A549 treated with GW870086 at 1 μM for 4 hours (cell line): Measurements from ENCODE around the gene FNDC8. TPM values are rescaled to one million over a fixed set of nuclear protein-coding genes. Genes with fewer than 3 reads are reported as not detected.

Experiments used
- total RNA-seq: library from RNA; stranded (reverse); fragments of 200-300 nt; extraction: Qiagen RNA extraction; gene quantifications from 5 replicates; pipeline ENCODE4 v1.2.3, GENCODE V29; 2022; ENCODE audit warnings: low read depth

Gene FNDC8
- total RNA-seq, result not detected in 5 replicates

DNA sequence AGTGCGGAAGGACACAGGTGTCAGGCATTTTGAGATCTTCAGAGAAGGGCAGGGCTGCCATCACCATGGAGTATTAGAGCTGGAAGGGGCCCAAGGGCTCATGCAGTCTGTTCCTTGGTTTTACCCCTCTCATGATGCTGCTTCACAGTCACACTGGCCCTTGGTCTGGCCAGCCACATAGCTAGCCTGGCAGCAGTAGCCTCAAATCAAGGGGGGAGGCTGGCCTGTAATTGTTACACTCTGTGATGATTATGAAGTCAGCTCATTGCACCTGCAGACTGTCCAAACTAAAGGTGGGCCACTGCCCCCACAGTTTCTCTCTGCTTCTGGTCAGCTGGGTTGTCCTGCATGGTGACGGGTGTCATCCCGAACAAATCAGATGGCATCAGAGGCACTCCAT is at the start of gene FNDC8:
Gene FNDC8, plus strand, starts transcription at position 301 of the 400 bp plus-strand sequence. Its CDS starts 79 bp downstream, at position 380.

DNA sequence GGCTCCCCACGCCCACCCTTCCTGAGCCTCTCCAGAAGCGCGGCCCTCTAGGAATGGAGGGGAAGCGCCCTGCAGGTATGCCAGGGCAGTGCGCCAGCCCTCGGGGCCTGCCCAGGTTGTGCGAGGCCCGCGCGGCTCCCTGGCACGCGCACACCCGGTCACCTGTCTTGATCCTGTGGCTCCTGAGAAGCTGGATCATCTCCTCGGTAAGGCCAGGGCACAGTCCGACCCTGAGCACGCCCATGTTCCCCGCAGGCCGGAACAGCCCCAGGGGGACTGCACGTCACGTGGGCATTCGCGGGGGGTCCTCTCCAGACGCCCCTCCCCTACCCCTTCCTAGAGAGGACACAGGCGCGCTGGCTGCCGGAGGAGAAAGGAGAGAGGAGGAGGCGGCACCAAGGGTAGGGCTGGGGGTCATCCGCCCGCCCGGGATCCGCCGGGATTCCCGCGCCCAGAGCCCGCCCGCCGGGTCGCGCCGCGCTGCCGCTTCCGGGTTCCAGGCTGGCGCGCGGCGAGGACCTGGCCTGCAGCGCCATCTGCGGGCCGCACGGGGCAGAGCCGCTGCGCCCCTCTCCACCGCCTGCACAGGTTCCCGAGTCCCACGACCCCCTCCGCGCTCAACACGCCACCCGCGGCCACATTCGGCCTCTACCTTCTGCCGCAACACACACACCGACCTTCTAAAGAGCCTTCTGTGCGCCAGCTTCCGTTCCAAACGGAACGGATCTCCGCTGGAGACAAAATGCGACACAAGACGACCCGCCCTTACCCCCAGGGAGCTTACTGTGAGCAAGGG is 1.8 kb upstream of the FNDC8 start, which contains the start of gene RAD51D:
Gene RAD51D, minus strand, starts transcription at position 491 of the 796 bp plus-strand sequence. Its CDS starts 247 bp downstream, at position 244.

DNA sequence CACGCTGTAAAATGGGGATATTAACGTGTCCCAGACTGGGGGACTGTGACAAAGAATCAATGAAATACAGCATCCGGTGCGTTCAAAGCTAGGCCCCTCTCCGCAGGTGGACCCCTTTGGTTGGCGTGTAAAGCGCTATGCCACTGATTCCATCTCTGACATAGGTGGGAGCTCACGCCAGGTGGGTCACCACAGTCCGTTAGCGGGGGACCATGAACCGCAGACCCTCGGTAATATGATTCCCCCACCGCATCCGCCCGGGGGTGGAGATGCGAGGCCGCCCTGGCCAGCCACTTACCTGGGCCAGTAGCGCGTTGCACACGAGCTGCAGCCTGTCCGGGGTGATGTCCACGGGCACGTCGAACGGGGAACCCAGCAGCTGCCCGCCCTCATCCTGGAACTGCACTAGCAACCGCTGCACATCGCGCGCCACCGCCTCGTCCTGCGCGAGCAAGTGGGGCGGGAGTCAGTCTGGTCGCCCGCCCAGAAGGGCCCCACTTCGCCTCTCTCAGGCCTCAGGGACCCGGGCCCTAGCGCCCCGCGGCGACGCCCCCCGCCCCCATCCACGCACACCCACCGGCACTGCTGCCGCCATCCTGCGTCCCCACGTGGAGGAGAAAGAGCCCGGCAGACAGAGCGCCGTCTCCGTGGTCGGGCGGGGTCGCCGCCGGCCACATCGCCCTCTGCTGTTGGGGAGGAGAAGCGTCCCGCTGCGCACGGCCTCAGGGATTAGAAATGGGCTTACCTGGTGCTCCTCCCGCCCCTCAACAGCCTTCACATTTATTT is 20.5 kb downstream of the FNDC8 start, which contains the start of gene NLE1:
Gene NLE1, minus strand, starts transcription at position 623 of the 786 bp plus-strand sequence. Its CDS starts 28 bp downstream, at position 595.

DNA sequence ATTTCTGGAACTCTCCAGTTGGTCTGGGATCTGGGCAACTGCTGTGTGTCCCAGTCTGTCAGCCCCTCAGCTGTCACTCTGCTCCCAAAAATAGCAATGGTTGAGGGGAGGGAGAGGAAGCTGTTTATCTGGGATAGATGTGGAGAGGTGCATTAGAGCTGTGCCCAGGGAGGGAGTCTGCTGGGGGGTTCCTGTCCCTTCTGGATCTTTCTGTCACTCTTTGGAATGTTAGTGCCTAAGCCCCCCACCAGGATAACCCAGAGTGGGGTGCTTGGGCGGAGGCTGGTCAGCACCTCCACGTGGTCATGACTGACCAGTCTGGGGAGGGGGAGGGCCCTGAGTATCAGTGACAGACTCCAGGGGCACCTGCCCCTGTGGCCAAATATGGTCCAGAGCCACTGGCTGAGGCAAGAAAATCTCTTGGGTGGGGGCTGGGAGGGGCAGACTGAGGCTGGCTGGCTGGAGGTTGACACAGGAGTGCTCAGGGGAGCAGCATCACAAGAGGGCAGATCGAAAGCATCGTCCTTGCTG is 26.0 kb downstream of the FNDC8 start, which contains the start of gene UNC45B:
Gene UNC45B, plus strand, starts transcription at position 443 of the 531 bp plus-strand sequence. CDS start 447 bp downstream, outside the sequence.

Other genes with a start within 250 kb of the FNDC8 start
- gene CCT6B, start 160.2 kb upstream of the FNDC8 start, total RNA-seq, result 0.80 to 1.9 TPM (median 1.8 TPM) in 5 replicates
- gene ZNF830, start 160.1 kb upstream of the FNDC8 start, total RNA-seq, result 12.9 to 15.1 TPM (median 14.4 TPM) in 5 replicates
- 14.7 to 20.3 TPM (median 17.6 TPM) in 5 replicates for gene LIG3, start 141.1 kb upstream of the FNDC8 start, total RNA-seq
- 48.7 to 61.1 TPM (median 59.8 TPM) in 5 replicates for gene RFFL, start 57.9 kb upstream of the FNDC8 start, total RNA-seq
- gene RAD51D, start 1.8 kb upstream of the FNDC8 start, total RNA-seq, result 26.4 to 33.1 TPM (median 29.1 TPM) in 5 replicates
- gene NLE1, start 20.7 kb downstream of the FNDC8 start, total RNA-seq, result 32.9 to 40.0 TPM (median 34.6 TPM) in 5 replicates
- gene UNC45B, start 26.2 kb downstream of the FNDC8 start, total RNA-seq, result not detected in 5 replicates
- gene SLC35G3, start 72.8 kb downstream of the FNDC8 start, total RNA-seq, result not detected in 5 replicates
- gene SLFN5, start 121.5 kb downstream of the FNDC8 start, total RNA-seq, result 3.5 to 4.5 TPM (median 4.0 TPM) in 5 replicates